ENCODE data around the gene KCNC1.

DNA sequence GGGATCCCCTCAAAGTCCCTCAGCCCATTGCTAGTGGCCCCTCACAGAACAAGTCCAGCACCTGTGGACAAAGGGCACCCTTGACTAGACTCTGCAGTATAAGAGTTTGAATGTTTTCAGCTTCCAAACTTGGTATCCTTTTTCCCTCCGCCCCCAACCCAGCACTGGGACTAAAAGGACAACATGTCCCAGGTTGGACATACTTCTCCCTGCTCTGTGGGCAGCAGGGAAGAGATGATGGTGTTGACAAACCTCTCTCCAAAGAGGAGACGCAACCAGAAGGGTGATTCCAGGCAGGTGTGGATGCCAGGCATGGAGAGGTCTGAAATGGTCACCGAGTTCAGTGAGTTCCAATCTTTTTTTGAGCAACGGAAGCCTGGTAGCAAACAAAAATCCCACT lies 19.7 kb upstream of the KCNC1 start:
- TF ChIP-seq POLR2AphosphoS5 (IDR thresholded peaks at IDR 0.05; ENCODE audit: low read depth) (no peak), CTCF (conservative IDR thresholded peaks at IDR 0.05; ENCODE audit: low read depth in 2 of 2) (no peak), REST (IDR thresholded peaks at IDR 0.05; ENCODE audit: unreplicated experiment) (no peak), EZH2 (IDR thresholded peaks at IDR 0.05; ENCODE audit: low read depth, unreplicated experiment) (no peak), ZNF114 (CRISPR knock-in tag; IDR thresholded peaks at IDR 0.05) (no peak), JUNB (IDR thresholded peaks at IDR 0.05; ENCODE audit: unreplicated experiment) (no peak), EZH2phosphoT487 (IDR thresholded peaks at IDR 0.05; ENCODE audit: unreplicated experiment) (no peak), CREB1 (CRISPR knock-in tag; IDR thresholded peaks at IDR 0.05; ENCODE audit: low read depth) (no peak), NANOG (IDR thresholded peaks at IDR 0.05; ENCODE audit: borderline replicate concordance) (no peak)
- TF ChIP-seq, protein P1, sequence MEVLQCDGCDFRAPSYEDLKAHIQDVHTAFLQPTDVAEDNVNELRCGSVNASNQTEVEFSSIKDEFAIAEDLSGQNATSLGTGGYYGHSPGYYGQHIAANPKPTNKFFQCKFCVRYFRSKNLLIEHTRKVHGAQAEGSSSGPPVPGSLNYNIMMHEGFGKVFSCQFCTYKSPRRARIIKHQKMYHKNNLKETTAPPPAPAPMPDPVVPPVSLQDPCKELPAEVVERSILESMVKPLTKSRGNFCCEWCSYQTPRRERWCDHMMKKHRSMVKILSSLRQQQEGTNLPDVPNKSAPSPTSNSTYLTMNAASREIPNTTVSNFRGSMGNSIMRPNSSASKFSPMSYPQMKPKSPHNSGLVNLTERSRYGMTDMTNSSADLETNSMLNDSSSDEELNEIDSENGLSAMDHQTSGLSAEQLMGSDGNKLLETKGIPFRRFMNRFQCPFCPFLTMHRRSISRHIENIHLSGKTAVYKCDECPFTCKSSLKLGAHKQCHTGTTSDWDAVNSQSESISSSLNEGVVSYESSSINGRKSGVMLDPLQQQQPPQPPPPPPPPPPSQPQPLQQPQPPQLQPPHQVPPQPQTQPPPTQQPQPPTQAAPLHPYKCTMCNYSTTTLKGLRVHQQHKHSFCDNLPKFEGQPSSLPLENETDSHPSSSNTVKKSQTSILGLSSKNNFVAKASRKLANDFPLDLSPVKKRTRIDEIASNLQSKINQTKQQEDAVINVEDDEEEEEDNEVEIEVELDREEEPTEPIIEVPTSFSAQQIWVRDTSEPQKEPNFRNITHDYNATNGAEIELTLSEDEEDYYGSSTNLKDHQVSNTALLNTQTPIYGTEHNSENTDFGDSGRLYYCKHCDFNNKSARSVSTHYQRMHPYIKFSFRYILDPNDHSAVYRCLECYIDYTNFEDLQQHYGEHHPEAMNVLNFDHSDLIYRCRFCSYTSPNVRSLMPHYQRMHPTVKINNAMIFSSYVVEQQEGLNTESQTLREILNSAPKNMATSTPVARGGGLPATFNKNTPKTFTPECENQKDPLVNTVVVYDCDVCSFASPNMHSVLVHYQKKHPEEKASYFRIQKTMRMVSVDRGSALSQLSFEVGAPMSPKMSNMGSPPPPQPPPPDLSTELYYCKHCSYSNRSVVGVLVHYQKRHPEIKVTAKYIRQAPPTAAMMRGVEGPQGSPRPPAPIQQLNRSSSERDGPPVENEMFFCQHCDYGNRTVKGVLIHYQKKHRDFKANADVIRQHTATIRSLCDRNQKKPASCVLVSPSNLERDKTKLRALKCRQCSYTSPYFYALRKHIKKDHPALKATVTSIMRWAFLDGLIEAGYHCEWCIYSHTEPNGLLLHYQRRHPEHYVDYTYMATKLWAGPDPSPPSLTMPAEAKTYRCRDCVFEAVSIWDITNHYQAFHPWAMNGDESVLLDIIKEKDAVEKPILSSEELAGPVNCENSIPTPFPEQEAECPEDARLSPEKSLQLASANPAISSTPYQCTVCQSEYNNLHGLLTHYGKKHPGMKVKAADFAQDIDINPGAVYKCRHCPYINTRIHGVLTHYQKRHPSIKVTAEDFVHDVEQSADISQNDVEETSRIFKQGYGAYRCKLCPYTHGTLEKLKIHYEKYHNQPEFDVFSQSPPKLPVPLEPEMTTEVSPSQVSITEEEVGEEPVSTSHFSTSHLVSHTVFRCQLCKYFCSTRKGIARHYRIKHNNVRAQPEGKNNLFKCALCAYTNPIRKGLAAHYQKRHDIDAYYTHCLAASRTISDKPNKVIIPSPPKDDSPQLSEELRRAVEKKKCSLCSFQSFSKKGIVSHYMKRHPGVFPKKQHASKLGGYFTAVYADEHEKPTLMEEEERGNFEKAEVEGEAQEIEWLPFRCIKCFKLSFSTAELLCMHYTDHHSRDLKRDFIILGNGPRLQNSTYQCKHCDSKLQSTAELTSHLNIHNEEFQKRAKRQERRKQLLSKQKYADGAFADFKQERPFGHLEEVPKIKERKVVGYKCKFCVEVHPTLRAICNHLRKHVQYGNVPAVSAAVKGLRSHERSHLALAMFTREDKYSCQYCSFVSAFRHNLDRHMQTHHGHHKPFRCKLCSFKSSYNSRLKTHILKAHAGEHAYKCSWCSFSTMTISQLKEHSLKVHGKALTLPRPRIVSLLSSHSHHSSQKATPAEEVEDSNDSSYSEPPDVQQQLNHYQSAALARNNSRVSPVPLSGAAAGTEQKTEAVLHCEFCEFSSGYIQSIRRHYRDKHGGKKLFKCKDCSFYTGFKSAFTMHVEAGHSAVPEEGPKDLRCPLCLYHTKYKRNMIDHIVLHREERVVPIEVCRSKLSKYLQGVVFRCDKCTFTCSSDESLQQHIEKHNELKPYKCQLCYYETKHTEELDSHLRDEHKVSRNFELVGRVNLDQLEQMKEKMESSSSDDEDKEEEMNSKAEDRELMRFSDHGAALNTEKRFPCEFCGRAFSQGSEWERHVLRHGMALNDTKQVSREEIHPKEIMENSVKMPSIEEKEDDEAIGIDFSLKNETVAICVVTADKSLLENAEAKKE (CRISPR knock-in tag; IDR thresholded peaks at IDR 0.05) = no peak

Data from GM23338 (cell line).